ENCODE measurements around the gene PBX4.

PBX4 gene

GRCh38 chr19:19651076-19651475 lies 32.6 kb upstream of the PBX4 start:
- TF ChIP-seq, protein P1, sequence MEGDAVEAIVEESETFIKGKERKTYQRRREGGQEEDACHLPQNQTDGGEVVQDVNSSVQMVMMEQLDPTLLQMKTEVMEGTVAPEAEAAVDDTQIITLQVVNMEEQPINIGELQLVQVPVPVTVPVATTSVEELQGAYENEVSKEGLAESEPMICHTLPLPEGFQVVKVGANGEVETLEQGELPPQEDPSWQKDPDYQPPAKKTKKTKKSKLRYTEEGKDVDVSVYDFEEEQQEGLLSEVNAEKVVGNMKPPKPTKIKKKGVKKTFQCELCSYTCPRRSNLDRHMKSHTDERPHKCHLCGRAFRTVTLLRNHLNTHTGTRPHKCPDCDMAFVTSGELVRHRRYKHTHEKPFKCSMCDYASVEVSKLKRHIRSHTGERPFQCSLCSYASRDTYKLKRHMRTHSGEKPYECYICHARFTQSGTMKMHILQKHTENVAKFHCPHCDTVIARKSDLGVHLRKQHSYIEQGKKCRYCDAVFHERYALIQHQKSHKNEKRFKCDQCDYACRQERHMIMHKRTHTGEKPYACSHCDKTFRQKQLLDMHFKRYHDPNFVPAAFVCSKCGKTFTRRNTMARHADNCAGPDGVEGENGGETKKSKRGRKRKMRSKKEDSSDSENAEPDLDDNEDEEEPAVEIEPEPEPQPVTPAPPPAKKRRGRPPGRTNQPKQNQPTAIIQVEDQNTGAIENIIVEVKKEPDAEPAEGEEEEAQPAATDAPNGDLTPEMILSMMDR (IDR thresholded peaks at IDR 0.05; ENCODE audit: unreplicated experiment in 3 of 3) = no peak
- no peaks in the 10 kb centered on the region for H3K4me1 Mint-ChIP-seq
- no peak overlapping the region for H3K4me3 Mint-ChIP-seq
- H3K27me3 Mint-ChIP-seq (ENCODE audit: low read depth) = no peaks in the 10 kb centered on the region
- no peak overlapping the region for H3K27ac Mint-ChIP-seq
- H3K9me3 Mint-ChIP-seq = no peaks in the 10 kb centered on the region
- peaks cover 52% of the 10 kb centered on the region for H3K36me3 Mint-ChIP-seq (ENCODE audit: low read depth)

GRCh38 chr19:19650331-19650730 lies 31.8 kb upstream of the PBX4 start:
- H3K4me3 Mint-ChIP-seq = no peak overlapping the region
- H3K4me1 Mint-ChIP-seq = no peaks in the 10 kb centered on the region
- no peak overlapping the region for H3K27ac Mint-ChIP-seq
- H3K9me3 Mint-ChIP-seq = no peaks in the 10 kb centered on the region
- no peaks in the 10 kb centered on the region for H3K27me3 Mint-ChIP-seq (ENCODE audit: low read depth)
- peaks cover 55% of the 10 kb centered on the region for H3K36me3 Mint-ChIP-seq (ENCODE audit: low read depth)
- TF ChIP-seq, protein P1 (IDR thresholded peaks at IDR 0.05; ENCODE audit: unreplicated experiment in 3 of 3) = no peak

DNA sequence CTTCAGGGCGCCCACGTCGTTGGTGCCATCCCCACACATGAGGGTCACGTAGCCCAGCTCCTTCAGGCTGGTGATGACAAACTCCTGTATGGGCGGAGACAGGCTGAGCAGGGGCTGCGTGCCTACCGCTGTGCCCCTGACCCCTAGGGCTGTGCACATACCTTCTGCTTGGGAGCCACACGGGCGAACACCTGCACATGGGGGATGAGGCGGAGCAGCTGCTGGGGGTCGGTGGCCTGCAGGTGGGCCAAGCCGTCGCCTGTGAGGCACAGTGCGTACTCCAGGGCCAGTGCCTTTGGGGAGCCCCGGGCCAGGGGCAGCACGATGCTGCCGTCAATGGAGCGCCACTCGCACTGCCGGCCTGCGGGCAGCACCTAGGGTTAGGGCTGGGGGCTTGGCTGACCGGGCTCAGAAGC lies 31.1 kb upstream of the PBX4 start:
- H3K4me3 Mint-ChIP-seq = no peak overlapping the region
- H3K36me3 Mint-ChIP-seq (ENCODE audit: low read depth) = peaks cover 51% of the 10 kb centered on the region
- no peaks in the 10 kb centered on the region for H3K27me3 Mint-ChIP-seq (ENCODE audit: low read depth)
- H3K9me3 Mint-ChIP-seq = no peaks in the 10 kb centered on the region
- no peaks in the 10 kb centered on the region for H3K4me1 Mint-ChIP-seq
- H3K27ac Mint-ChIP-seq = no peak overlapping the region
- TF ChIP-seq, protein P1 (IDR thresholded peaks at IDR 0.05; ENCODE audit: unreplicated experiment in 3 of 3) = no peak

- H3K4me3 Mint-ChIP-seq = no peak overlapping the region
- H3K9me3 Mint-ChIP-seq = no peaks in the 10 kb centered on the region
- H3K27me3 Mint-ChIP-seq (ENCODE audit: low read depth) = no peaks in the 10 kb centered on the region
- no peak overlapping the region for H3K27ac Mint-ChIP-seq
- H3K36me3 Mint-ChIP-seq (ENCODE audit: low read depth) = peaks cover 49% of the 10 kb centered on the region
- TF ChIP-seq, protein P1 (IDR thresholded peaks at IDR 0.05; ENCODE audit: unreplicated experiment in 3 of 3) = no peak
- no peaks in the 10 kb centered on the region for H3K4me1 Mint-ChIP-seq
These were observed 30.7 kb upstream of the PBX4 start for GRCh38 chr19:19649155-19649554.

DNA sequence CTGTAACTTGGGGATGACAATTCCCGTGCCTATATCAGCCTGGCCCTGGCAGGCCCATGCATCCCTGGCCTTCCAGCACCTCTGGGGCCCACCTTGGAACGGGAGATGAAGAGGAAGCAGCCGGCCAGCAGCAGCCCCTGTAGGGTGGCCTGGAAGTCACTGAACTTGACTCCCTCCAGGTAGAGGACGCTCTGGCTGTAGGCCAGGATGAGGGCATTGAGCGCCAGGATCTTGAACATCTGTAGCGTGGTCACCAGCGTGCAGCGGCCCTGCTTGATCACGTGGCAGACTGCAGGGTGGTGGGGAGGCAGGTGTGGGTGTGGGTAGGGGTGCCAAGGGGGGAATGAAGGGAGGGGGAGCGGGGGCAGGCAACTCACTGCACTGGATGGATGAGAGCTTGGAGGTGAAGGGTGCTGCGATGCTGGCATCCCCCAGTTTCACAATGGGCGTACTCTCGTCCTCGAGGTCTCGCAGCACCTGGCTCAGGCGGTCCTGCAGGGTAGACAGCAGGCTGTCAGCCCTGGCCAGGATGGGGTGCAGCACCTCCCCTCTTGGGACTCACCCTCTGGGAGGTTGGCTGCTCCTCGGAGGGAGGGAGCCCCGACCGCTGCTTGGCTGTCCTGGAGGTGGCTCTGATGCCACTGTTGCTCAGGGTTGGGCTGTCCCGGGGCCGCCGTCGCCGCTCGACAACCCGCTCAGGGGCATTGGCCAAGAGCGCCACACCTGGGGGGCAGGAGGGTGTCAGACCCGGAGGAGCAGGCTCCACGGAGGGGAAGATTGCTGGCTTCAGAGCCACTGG lies 28.7 kb upstream of the PBX4 start:
- Mint-ChIP-seq H3K36me3 (ENCODE audit: low read depth) (peaks cover 35% of the 10 kb centered on the region), H3K27me3 (ENCODE audit: low read depth) (peaks cover 3% of the 10 kb centered on the region), H3K4me3 (no peak overlapping the region), H3K27ac (no peak overlapping the region), H3K4me1 (peaks cover 8% of the 10 kb centered on the region), H3K9me3 (no peaks in the 10 kb centered on the region)
- TF ChIP-seq, protein P1 (IDR thresholded peaks at IDR 0.05; ENCODE audit: unreplicated experiment in 3 of 3) = no peak

All from nephron (organoid).